ENCODE results near the gene CEP63.

CEP63 gene

GRCh38 chr3:134516905-134517304 lies 31.0 kb downstream of the CEP63 start:
- no peak overlapping the region for H3K4me3 Mint-ChIP-seq
- no peak for TF ChIP-seq CTCF (IDR thresholded peaks at IDR 0.05; ENCODE audit: unreplicated experiment in 3 of 3)
- peaks cover 20% of the 10 kb centered on the region for H3K4me1 Mint-ChIP-seq
- peaks cover 18% of the 10 kb centered on the region for H3K9me3 Mint-ChIP-seq
- H3K27ac Mint-ChIP-seq, result peak overlapping the region; percentile 16 to 91 (median 61)
- peaks cover 67% of the 10 kb centered on the region for H3K36me3 Mint-ChIP-seq (ENCODE audit: low read depth)
- no peaks in the 10 kb centered on the region for H3K27me3 Mint-ChIP-seq (ENCODE audit: low read depth)

- H3K4me3 Mint-ChIP-seq, result no peak overlapping the region
- H3K27me3 Mint-ChIP-seq (ENCODE audit: low read depth), result no peaks in the 10 kb centered on the region
- H3K4me1 Mint-ChIP-seq, result peaks cover 20% of the 10 kb centered on the region
- H3K36me3 Mint-ChIP-seq (ENCODE audit: low read depth), result peaks cover 75% of the 10 kb centered on the region
- peaks cover 25% of the 10 kb centered on the region for H3K9me3 Mint-ChIP-seq
- peak overlapping the region in 1 of 3 experiments; percentile 11 for H3K27ac Mint-ChIP-seq
- TF ChIP-seq CTCF (IDR thresholded peaks at IDR 0.05; ENCODE audit: unreplicated experiment in 3 of 3), result no peak
Measured at GRCh38 chr3:134517791-134518190, 31.9 kb downstream of the CEP63 start.

GRCh38 chr3:134522541-134522940 lies 36.7 kb downstream of the CEP63 start:
- Mint-ChIP-seq H3K27ac (no peak overlapping the region), H3K27me3 (ENCODE audit: low read depth) (no peaks in the 10 kb centered on the region), H3K36me3 (ENCODE audit: low read depth) (peaks cover 85% of the 10 kb centered on the region), H3K4me1 (no peaks in the 10 kb centered on the region), H3K9me3 (peaks cover 63% of the 10 kb centered on the region), H3K4me3 (no peak overlapping the region)
- no peak for TF ChIP-seq CTCF (IDR thresholded peaks at IDR 0.05; ENCODE audit: unreplicated experiment in 3 of 3)

- peaks cover 68% of the 10 kb centered on the region for H3K36me3 Mint-ChIP-seq (ENCODE audit: low read depth)
- H3K4me1 Mint-ChIP-seq, result no peaks in the 10 kb centered on the region
- no peak for TF ChIP-seq CTCF (IDR thresholded peaks at IDR 0.05; ENCODE audit: unreplicated experiment in 3 of 3)
- no peak overlapping the region for H3K27ac Mint-ChIP-seq
- H3K4me3 Mint-ChIP-seq, result no peak overlapping the region
- peaks cover 55% of the 10 kb centered on the region for H3K9me3 Mint-ChIP-seq
- no peaks in the 10 kb centered on the region for H3K27me3 Mint-ChIP-seq (ENCODE audit: low read depth)
Measured at GRCh38 chr3:134525293-134525692, 39.4 kb downstream of the CEP63 start.

GRCh38 chr3:134526319-134526718 lies 40.5 kb downstream of the CEP63 start:
- H3K27ac Mint-ChIP-seq, result no peak overlapping the region
- peaks cover 48% of the 10 kb centered on the region for H3K9me3 Mint-ChIP-seq
- TF ChIP-seq CTCF (IDR thresholded peaks at IDR 0.05; ENCODE audit: unreplicated experiment in 3 of 3), result no peak
- H3K36me3 Mint-ChIP-seq (ENCODE audit: low read depth), result peaks cover 60% of the 10 kb centered on the region
- H3K27me3 Mint-ChIP-seq (ENCODE audit: low read depth), result no peaks in the 10 kb centered on the region
- H3K4me3 Mint-ChIP-seq, result no peak overlapping the region
- H3K4me1 Mint-ChIP-seq, result no peaks in the 10 kb centered on the region

GRCh38 chr3:134527037-134527436 lies 41.2 kb downstream of the CEP63 start:
- H3K27me3 Mint-ChIP-seq (ENCODE audit: low read depth), result no peaks in the 10 kb centered on the region
- H3K4me1 Mint-ChIP-seq, result no peaks in the 10 kb centered on the region
- H3K36me3 Mint-ChIP-seq (ENCODE audit: low read depth), result peaks cover 53% of the 10 kb centered on the region
- no peak overlapping the region for H3K27ac Mint-ChIP-seq
- no peak for TF ChIP-seq CTCF (IDR thresholded peaks at IDR 0.05; ENCODE audit: unreplicated experiment in 3 of 3)
- peaks cover 43% of the 10 kb centered on the region for H3K9me3 Mint-ChIP-seq
- H3K4me3 Mint-ChIP-seq, result no peak overlapping the region

Measured in nephron (organoid).